EH (cell line): ENCODE results near the gene ATRX.
A peak's percentile ranks its signal among the peaks of the same experiment; 100 is the strongest.
"Not testable (repeated sequence)": the region's sequence is repeated elsewhere in the genome, so short reads cannot be mapped to it uniquely, and the experiment has no call there.

Experiments used
- DNase-seq: peaks from one replicate; pipeline ENCODE4 v3.0.0-alpha.2; 2015; ENCODE audit warnings: low read depth

ATRX gene

GRCh38 chrX:77621453-77621852, 164.6 kb downstream of the ATRX start:
- not testable (repeated sequence) for DNase-seq

GRCh38 chrX:77617206-77617605, 168.8 kb downstream of the ATRX start:
- no peak for DNase-seq

GRCh38 chrX:77603635-77604336, 182.2 kb downstream of the ATRX start:
- no peak for DNase-seq

GRCh38 chrX:77597511-77597910, 188.5 kb downstream of the ATRX start:
- DNase-seq = peak; percentile 4

- DNase-seq = peak; percentile 47
These were observed 188.9 kb downstream of the ATRX start for GRCh38 chrX:77597090-77597489.

- peak; percentile 15 for DNase-seq
These were observed 190.2 kb downstream of the ATRX start for GRCh38 chrX:77595848-77596247.

GRCh38 chrX:77572322-77572721, 213.7 kb downstream of the ATRX start:
- DNase-seq = peak; percentile 4

GRCh38 chrX:77565278-77565677, 220.7 kb downstream of the ATRX start:
- no peak for DNase-seq

- DNase-seq = no peak
These were observed 221.2 kb downstream of the ATRX start for GRCh38 chrX:77564823-77565222.

- DNase-seq = no peak
These were observed 224.6 kb downstream of the ATRX start for GRCh38 chrX:77561372-77561771.

- DNase-seq = no peak
These were observed 229.7 kb downstream of the ATRX start for GRCh38 chrX:77556276-77556675.

- DNase-seq = no peak
These were observed 237.3 kb downstream of the ATRX start for GRCh38 chrX:77548751-77549150.

- DNase-seq = not testable (repeated sequence)
These were observed 246.2 kb downstream of the ATRX start for GRCh38 chrX:77539778-77540177.

- not testable (repeated sequence) for DNase-seq
These were observed 254.8 kb downstream of the ATRX start for GRCh38 chrX:77531261-77531660.

GRCh38 chrX:77528034-77528433, 258.0 kb downstream of the ATRX start:
- no peak for DNase-seq

GRCh38 chrX:77527233-77528001, 258.6 kb downstream of the ATRX start:
- DNase-seq = no peak

GRCh38 chrX:77519765-77520164, 266.3 kb downstream of the ATRX start:
- no peak for DNase-seq

GRCh38 chrX:77514177-77514576, 271.8 kb downstream of the ATRX start:
- no peak for DNase-seq

- no peak for DNase-seq
These were observed 276.0 kb downstream of the ATRX start for GRCh38 chrX:77510007-77510406.

GRCh38 chrX:77505227-77505626, 280.8 kb downstream of the ATRX start:
- peak; percentile 58 for DNase-seq

- no peak for DNase-seq
These were observed 283.0 kb downstream of the ATRX start for GRCh38 chrX:77502951-77503525.

GRCh38 chrX:77500164-77500563, 285.9 kb downstream of the ATRX start:
- not testable (repeated sequence) for DNase-seq
